Progenitor cell of endocrine pancreas (in vitro differentiated cells): ENCODE data around the gene UNCX. TPM values are rescaled to one million over a fixed set of nuclear protein-coding genes. Genes with fewer than 3 reads are reported as not detected.
"Not testable (repeated sequence)": the region's sequence is repeated elsewhere in the genome, so short reads cannot be mapped to it uniquely, and the experiment has no call there.

Experiments used
- DNase-seq: peaks from one replicate; pipeline ENCODE4 v3.0.0; 2021; ENCODE audit warnings: low spot score; ENCODE audit not compliant: unreplicated experiment
- H3K27ac Mint-ChIP-seq: 2 replicates; pipeline ENCODE4 v1.8.0; 2021; ENCODE audit warnings: mild to moderate bottlenecking, moderate library complexity, mixed read lengths
- H3K27me3 Mint-ChIP-seq: 2 replicates; pipeline ENCODE4 v1.8.0; 2021; ENCODE audit warnings: mixed read lengths
- H3K36me3 Mint-ChIP-seq: 2 replicates; pipeline ENCODE4 v1.8.0; 2022; ENCODE audit warnings: mixed read lengths; ENCODE audit not compliant: insufficient read depth
- H3K4me1 Mint-ChIP-seq: 2 replicates; pipeline ENCODE4 v1.8.0; 2021; ENCODE audit warnings: low read depth, mixed read lengths
- H3K4me3 Mint-ChIP-seq: 2 replicates; pipeline ENCODE4 v1.8.0; 2021; ENCODE audit warnings: low read depth, mild to moderate bottlenecking, moderate library complexity, mixed read lengths
- H3K9me3 Mint-ChIP-seq: 2 replicates; pipeline ENCODE4 v1.8.0; 2021; ENCODE audit warnings: low read depth, mixed read lengths
- total RNA-seq: library from RNA; stranded (reverse); gene quantifications from 2 replicates; pipeline ENCODE4 v1.2.1, GENCODE V29; 2021
- TF ChIP-seq, protein P1 (sequence below): fragments of 200-600 bp; sonication (generic); IDR thresholded peaks from one replicate; pipeline ENCODE4 v1.5.0; 2021; ENCODE audit warnings: antibody characterized with exemption, mild to moderate bottlenecking; ENCODE audit not compliant: unreplicated experiment

Gene UNCX
- total RNA-seq, 1 donor from 2014 or later = not detected

DNA sequence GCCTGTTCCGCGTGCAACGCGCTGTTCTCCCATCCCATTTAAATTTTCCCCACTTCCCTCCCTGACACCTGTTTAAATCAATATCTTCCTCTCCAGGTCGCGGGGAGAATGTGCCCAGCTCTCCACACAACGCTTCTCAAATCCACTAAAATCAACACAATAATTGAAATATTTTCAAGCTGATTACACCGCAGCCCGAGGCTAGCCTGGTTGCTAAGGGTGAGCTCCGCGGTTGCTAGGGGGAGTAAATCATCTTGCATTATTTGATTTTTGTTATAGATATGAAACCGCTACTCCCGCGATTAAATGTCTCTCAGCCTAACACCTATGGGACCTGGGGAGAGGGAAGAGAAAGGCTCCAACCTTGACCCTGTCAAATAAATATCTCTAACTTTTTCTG is 36.2 kb downstream of the UNCX start:
- Mint-ChIP-seq H3K4me3 (no peak overlapping the region), H3K27me3 (peaks cover 27% of the 10 kb centered on the region), H3K36me3 (no peaks in the 10 kb centered on the region), H3K4me1 (peaks cover 6% of the 10 kb centered on the region), H3K9me3 (no peaks in the 10 kb centered on the region), H3K27ac (peak overlapping the region; percentile 21)
- TF ChIP-seq, protein P1, sequence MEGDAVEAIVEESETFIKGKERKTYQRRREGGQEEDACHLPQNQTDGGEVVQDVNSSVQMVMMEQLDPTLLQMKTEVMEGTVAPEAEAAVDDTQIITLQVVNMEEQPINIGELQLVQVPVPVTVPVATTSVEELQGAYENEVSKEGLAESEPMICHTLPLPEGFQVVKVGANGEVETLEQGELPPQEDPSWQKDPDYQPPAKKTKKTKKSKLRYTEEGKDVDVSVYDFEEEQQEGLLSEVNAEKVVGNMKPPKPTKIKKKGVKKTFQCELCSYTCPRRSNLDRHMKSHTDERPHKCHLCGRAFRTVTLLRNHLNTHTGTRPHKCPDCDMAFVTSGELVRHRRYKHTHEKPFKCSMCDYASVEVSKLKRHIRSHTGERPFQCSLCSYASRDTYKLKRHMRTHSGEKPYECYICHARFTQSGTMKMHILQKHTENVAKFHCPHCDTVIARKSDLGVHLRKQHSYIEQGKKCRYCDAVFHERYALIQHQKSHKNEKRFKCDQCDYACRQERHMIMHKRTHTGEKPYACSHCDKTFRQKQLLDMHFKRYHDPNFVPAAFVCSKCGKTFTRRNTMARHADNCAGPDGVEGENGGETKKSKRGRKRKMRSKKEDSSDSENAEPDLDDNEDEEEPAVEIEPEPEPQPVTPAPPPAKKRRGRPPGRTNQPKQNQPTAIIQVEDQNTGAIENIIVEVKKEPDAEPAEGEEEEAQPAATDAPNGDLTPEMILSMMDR = no peak
- no peak for DNase-seq

DNA sequence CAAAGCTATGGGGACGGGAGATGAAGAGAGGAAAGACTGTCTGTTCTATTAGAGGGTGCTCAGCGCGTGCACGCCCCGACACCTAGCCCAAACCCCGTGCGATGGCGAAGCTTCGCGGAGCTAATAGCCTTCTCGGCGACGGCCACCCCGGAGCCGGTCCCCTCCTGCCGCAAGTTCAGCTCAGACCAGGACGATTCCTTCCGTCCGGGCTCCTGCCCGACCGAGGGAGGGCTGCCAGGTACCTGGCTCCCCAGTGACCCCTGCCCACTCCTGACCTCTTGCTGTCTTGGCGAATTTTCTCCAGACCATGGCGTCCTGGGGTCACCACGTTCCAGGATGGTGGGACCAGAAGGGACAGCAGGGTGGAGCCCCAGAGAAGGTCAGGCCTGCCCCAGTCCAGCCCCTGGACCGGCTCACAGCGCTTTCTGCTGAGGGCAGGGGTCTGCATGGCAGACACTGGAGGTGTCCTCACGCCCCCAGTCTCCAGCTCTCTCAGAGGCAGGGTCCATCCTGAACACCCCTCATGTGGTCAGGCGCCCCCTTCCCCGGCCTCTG is 36.7 kb downstream of the UNCX start:
- no peak for DNase-seq
- H3K27me3 Mint-ChIP-seq = peaks cover 27% of the 10 kb centered on the region

DNA sequence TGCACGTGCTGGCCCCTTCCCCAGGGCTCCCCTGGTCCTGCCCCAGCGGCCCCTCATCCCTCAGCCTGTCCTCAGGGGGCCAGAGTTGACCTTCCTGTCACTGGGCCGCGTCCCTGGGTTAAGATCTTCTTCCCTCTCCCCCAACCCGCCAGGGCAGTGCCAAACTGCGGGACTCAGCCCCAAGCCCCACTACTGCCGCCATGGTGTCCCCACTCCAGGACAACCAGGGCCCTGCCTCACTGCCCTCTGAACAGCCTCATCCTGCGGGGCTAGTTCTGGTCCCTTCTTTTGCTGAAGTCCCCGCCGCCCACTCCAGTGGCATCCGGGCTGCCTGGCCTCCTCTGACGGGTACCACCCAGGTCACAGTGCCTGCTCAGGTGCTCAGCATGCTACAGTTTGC is 37.5 kb downstream of the UNCX start:
- no peak for DNase-seq
- peaks cover 20% of the 10 kb centered on the region for H3K27me3 Mint-ChIP-seq
- no peak overlapping the region for H3K27ac Mint-ChIP-seq
- TF ChIP-seq, protein P1 = no peak
- peaks cover 6% of the 10 kb centered on the region for H3K4me1 Mint-ChIP-seq
- H3K4me3 Mint-ChIP-seq = no peak overlapping the region
- H3K9me3 Mint-ChIP-seq = no peaks in the 10 kb centered on the region
- no peaks in the 10 kb centered on the region for H3K36me3 Mint-ChIP-seq

More for the DNA sequence above, 36.7 kb downstream of the UNCX start:
- H3K4me1 Mint-ChIP-seq = peaks cover 6% of the 10 kb centered on the region
- no peak overlapping the region for H3K27ac Mint-ChIP-seq
- H3K9me3 Mint-ChIP-seq = no peaks in the 10 kb centered on the region
- no peak overlapping the region for H3K4me3 Mint-ChIP-seq
- no peaks in the 10 kb centered on the region for H3K36me3 Mint-ChIP-seq
- TF ChIP-seq, protein P1 = no peak

DNA sequence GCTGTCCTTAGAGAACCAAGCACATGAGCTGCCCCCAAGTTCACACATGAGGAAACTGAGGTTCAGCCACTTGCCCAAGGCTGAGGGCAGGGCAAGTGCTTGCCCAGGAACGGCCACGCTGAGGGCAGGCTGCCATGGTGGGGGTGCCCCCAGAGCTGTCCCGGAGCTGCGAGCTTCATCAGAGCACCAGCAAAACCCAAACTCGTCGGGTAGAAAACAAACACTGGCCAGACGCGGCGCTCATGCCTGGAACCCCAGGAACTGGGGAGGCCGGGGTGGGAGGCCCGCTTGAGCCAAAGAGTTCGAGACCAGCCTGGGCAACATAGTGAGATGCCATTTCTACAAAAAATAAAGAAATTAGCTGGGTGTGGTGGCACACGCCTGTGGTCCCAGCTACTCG is 38.4 kb downstream of the UNCX start:
- no peaks in the 10 kb centered on the region for H3K36me3 Mint-ChIP-seq
- peaks cover 6% of the 10 kb centered on the region for H3K4me1 Mint-ChIP-seq
- H3K4me3 Mint-ChIP-seq = no peak overlapping the region
- TF ChIP-seq, protein P1 = no peak
- peaks cover 15% of the 10 kb centered on the region for H3K27me3 Mint-ChIP-seq
- H3K27ac Mint-ChIP-seq = no peak overlapping the region
- H3K9me3 Mint-ChIP-seq = no peaks in the 10 kb centered on the region
- no peak for DNase-seq

DNA sequence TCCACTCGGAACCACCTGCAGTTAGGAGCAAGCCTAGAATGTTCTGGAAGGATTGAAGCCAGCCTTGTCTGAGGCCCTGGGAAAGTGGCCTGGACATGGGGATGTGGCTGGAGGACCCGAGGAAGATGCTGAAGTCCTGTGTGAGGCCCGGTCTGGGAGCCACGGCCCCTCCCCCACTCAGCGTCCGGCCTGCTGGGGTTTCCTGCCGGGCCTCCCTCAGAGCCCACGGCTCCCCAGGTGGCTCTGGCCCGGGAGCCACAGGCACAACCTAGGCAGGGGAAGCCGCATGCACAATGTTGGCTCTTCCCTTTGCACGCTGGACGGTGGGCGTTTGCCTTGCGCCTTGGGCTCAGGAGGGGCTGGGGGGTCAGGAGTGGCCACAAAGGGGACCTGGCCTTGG is 39.0 kb downstream of the UNCX start:
- no peak for DNase-seq
- TF ChIP-seq, protein P1 = no peak
- no peaks in the 10 kb centered on the region for H3K9me3 Mint-ChIP-seq
- no peaks in the 10 kb centered on the region for H3K36me3 Mint-ChIP-seq
- no peak overlapping the region for H3K4me3 Mint-ChIP-seq
- no peak overlapping the region for H3K27ac Mint-ChIP-seq
- peaks cover 6% of the 10 kb centered on the region for H3K4me1 Mint-ChIP-seq
- H3K27me3 Mint-ChIP-seq = peaks cover 10% of the 10 kb centered on the region

DNA sequence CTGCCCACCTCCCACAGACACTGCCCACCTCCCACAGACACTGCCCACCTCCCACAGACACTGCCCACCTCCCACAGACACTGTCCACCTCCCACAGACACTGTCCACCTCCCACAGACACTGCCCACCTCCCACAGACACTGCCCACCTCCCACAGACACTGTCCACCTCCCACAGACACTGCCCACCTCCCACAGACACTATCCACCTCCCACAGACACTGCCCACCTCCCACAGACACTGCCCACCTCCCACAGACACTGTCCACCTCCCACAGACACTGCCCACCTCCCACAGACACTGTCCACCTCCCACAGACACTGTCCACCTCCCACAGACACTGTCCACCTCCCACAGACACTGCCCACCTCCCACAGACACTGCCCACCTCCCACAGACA is 39.5 kb downstream of the UNCX start:
- not testable (repeated sequence) for H3K4me1 Mint-ChIP-seq, H3K27ac Mint-ChIP-seq, DNase-seq, H3K36me3 Mint-ChIP-seq, H3K4me3 Mint-ChIP-seq, H3K9me3 Mint-ChIP-seq
- H3K27me3 Mint-ChIP-seq = peaks cover 10% of the 10 kb centered on the region
